SH-SY5Y (cell line): ENCODE measurements around the gene FAM111B.

Source experiments
- GATA2 ChIP-seq: IDR thresholded peaks from 2 replicates; pipeline ENCODE4 v1.6.1; 2011; ENCODE audit warnings: mild to moderate bottlenecking, low read depth, low read length
- GATA3 ChIP-seq: IDR thresholded peaks from 2 replicates; pipeline ENCODE4 v1.6.1; 2011; ENCODE audit warnings: low read depth, mild to moderate bottlenecking, low read length, moderate library complexity

- TF ChIP-seq GATA3: no peak
- TF ChIP-seq GATA2: no peak
Observed at GRCh38 chr11:59141191-59141590, 34.2 kb downstream of the FAM111B start.
